Activated CD8-positive, alpha-beta T cell treated with anti-CD3 and anti-CD28 coated beads for 36 hours (primary cell): ENCODE data around the gene RHBDF2. TPM values are rescaled to one million over a fixed set of nuclear protein-coding genes. Genes with fewer than 3 reads are reported as not detected.

Experiments used
- ATAC-seq: fragments of 200-7000 bp; cut with Tn5 transposase; one replicate; pipeline ENCODE4 v1.10.0; 2021; ENCODE audit warnings: mild to moderate bottlenecking, moderate library complexity
- CTCF ChIA-PET: fragments of 350-600 bp; sonication (Branson Sonifier 250); formaldehyde crosslinking; loops from one replicate; lab custom pipeline; 2021; ENCODE audit warnings: antibody characterized with exemption; lab: Charles Lee
- POLR2A ChIA-PET: fragments of 350-600 bp; sonication (Branson Sonifier 250); formaldehyde crosslinking; loops from one replicate; lab custom pipeline; 2021; ENCODE audit warnings: antibody characterized with exemption; lab: Charles Lee
- DNase-seq: peaks from one replicate; pipeline ENCODE4 v3.0.0-alpha.2; 2020
- H3K27ac Mint-ChIP-seq: one replicate; pipeline ENCODE4 v1.8.0; 2021; ENCODE audit warnings: mild to moderate bottlenecking, mixed read lengths
- H3K27me3 Mint-ChIP-seq: one replicate; pipeline ENCODE4 v1.8.0; 2021; ENCODE audit warnings: mixed read lengths
- H3K36me3 Mint-ChIP-seq: one replicate; pipeline ENCODE4 v1.8.0; 2021; ENCODE audit warnings: low read depth, mixed read lengths
- H3K4me1 Mint-ChIP-seq: one replicate; pipeline ENCODE4 v1.8.0; 2021; ENCODE audit warnings: low read depth, mixed read lengths
- H3K4me3 Mint-ChIP-seq: one replicate; pipeline ENCODE4 v1.8.0; 2021; ENCODE audit warnings: mild to moderate bottlenecking, moderate library complexity, mixed read lengths
- H3K9me3 Mint-ChIP-seq: one replicate; pipeline ENCODE4 v1.8.0; 2021; ENCODE audit warnings: mixed read lengths
- CTCF ChIP-seq: fragments of 200-600 bp; IDR thresholded peaks from one replicate; pipeline ENCODE4 v1.8.0; 2022; ENCODE audit warnings: antibody characterized with exemption, mild to moderate bottlenecking
- intact Hi-C: fragments of 100-400 bp; cut with micrococcal nuclease; formaldehyde crosslinking; loops from one replicate; pipeline ENCODE4 v1.10.0; 2022
- total RNA-seq, 2 experiments: library from RNA; stranded (reverse); gene quantifications; one replicate each; pipeline ENCODE4 v1.2.3, GENCODE V29; 2021

The RHBDF2 gene
- total RNA-seq, 2 experiments from 2014 or later = 19.9 to 20.4 TPM

GRCh38 chr17:76461765-76462555 lies 39.3 kb downstream of the RHBDF2 start:
- no peak for TF ChIP-seq CTCF
- intact Hi-C loops = no loop called here
- H3K27me3 Mint-ChIP-seq = no peaks in the 10 kb centered on the region
- no peaks in the 10 kb centered on the region for H3K36me3 Mint-ChIP-seq
- CTCF ChIA-PET = interaction anchor here (1.2 to 2.6 kb wide), 2 partner anchors 8 to 45 kb away, joined by 4 to 8 read pairs; partner anchors contain the start of gene UBE2O
- ATAC-seq = no peak
- DNase-seq = no peak
- H3K4me3 Mint-ChIP-seq = no peak overlapping the region
- POLR2A ChIA-PET = interaction anchor here (0.8 kb wide), 1 partner anchor 29 kb away, joined by 3 read pairs; no protein-coding TSS in a partner anchor
- H3K9me3 Mint-ChIP-seq = no peaks in the 10 kb centered on the region
- H3K4me1 Mint-ChIP-seq = peaks cover 2% of the 10 kb centered on the region
- H3K27ac Mint-ChIP-seq = no peak overlapping the region

GRCh38 chr17:76459674-76460073 lies 41.5 kb downstream of the RHBDF2 start:
- ChIA-PET POLR2A (interaction anchor here (1.0 kb wide), 1 partner anchor 46 kb away, joined by 3 read pairs; no protein-coding TSS in a partner anchor), CTCF (interaction anchor here (1.1 to 3.0 kb wide), 5 partner anchors 15 to 51 kb away, joined by 3 to 21 read pairs (median 7); partner anchors contain the start of gene RHBDF2)
- intact Hi-C loops = no loop called here
- Mint-ChIP-seq H3K4me3 (no peak overlapping the region), H3K4me1 (no peaks in the 10 kb centered on the region), H3K36me3 (no peaks in the 10 kb centered on the region), H3K27ac (no peak overlapping the region), H3K27me3 (no peaks in the 10 kb centered on the region), H3K9me3 (no peaks in the 10 kb centered on the region)
- DNase-seq = no peak
- TF ChIP-seq CTCF = no peak
- no peak for ATAC-seq

GRCh38 chr17:76458580-76459490 lies 42.4 kb downstream of the RHBDF2 start:
- Mint-ChIP-seq H3K4me1 (no peaks in the 10 kb centered on the region), H3K27ac (no peak overlapping the region), H3K36me3 (no peaks in the 10 kb centered on the region), H3K9me3 (no peaks in the 10 kb centered on the region), H3K27me3 (no peaks in the 10 kb centered on the region), H3K4me3 (no peak overlapping the region)
- no peak for TF ChIP-seq CTCF
- intact Hi-C loops = no loop called here
- DNase-seq = peak; percentile 31
- no peak for ATAC-seq
- CTCF ChIA-PET = interaction anchor here (0.7 to 3.0 kb wide), 12 partner anchors 8 to 166 kb away, joined by 3 to 21 read pairs (median 6); partner anchors contain the start of genes AANAT and RHBDF2
- POLR2A ChIA-PET = interaction anchor here (0.9 to 1.0 kb wide), 2 partner anchors 16 to 47 kb away, joined by 3 to 4 read pairs; no protein-coding TSS in a partner anchor

GRCh38 chr17:76453431-76453743 lies 47.8 kb downstream of the RHBDF2 start:
- Mint-ChIP-seq H3K9me3 (no peaks in the 10 kb centered on the region), H3K36me3 (peaks cover 7% of the 10 kb centered on the region), H3K27ac (no peak overlapping the region), H3K4me3 (peak overlapping the region; percentile 90), H3K4me1 (peaks cover 32% of the 10 kb centered on the region), H3K27me3 (no peaks in the 10 kb centered on the region)
- ChIA-PET CTCF (interaction anchor here (0.6 to 2.9 kb wide), 9 partner anchors 9 to 154 kb away, joined by 3 to 14 read pairs (median 4); partner anchors contain the start of gene AANAT), POLR2A (interaction anchor here (0.7 to 1.5 kb wide), 6 partner anchors 14 to 475 kb away, joined by 3 to 5 read pairs (median 3); partner anchors contain the start of gene AANAT)
- DNase-seq (no peak), ATAC-seq (no peak)
- peak; percentile 0 for TF ChIP-seq CTCF
- intact Hi-C loops = no loop called here
